ENCODE results near the gene HES2. TPM values are rescaled to one million over a fixed set of nuclear protein-coding genes. Genes with fewer than 3 reads are reported as not detected.
A peak's percentile ranks its signal among the peaks of the same experiment; 100 is the strongest.
"Not testable (repeated sequence)": the region's sequence is repeated elsewhere in the genome, so short reads cannot be mapped to it uniquely, and the experiment has no call there.

The HES2 gene
- total RNA-seq, 1 experiment from 2014 or later, result not detected

DNA sequence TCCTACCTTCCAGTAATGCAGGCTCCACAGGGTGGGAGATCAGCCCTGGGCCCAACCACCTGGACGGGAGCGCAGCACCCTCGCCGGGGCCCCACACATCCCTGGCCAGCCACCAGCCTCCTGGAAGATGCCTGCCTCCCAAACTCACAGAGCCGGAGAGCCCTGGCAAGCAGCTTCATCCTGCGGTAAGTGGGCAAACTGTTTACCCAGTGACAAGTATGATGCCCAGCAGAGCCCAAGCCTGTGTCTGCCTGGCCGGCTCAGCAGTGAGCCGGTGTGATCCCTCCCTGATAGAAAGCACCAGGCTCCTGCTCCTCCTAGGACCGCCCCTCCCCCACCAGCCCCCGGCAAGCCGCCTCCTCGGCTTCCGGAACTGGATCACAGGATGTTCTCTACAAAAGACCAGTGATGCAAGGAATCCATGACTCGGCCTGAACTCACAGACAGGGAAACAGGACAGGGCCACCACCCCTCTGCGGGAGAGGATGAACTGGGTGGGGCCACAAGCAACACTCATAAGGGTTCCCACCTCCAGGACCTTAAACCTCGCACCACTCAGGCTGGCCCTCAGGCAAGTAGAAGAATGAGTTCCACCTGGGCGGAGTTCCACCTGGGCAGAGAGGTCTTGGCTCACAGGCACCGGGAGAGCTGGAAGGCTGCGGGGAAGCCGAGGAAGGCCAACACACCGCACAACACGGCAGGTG is 34.1 kb downstream of the HES2 start:
- Histone ChIP-seq H3K27ac (ENCODE audit: low read length) (no peak overlapping the region), H3K4me3 (ENCODE audit: low read length) (no peak overlapping the region), H2AFZ (ENCODE audit: low read length) (no peak overlapping the region), H3K36me3 (ENCODE audit: insufficient read depth, low read length) (no peaks in the 10 kb centered on the region; the same call in 1 of the 2 replicates), H4K20me1 (ENCODE audit: insufficient read depth, low read depth, low read length) (no peaks in the 10 kb centered on the region), H3K9ac (ENCODE audit: low read length) (no peak overlapping the region), H3K9me2 (replicated peaks; ENCODE audit: insufficient read depth, low read length) (no peaks in the 10 kb centered on the region), H3K79me2 (ENCODE audit: low read length) (peaks cover 83% of the 10 kb centered on the region), H3K27me3 (ENCODE audit: low read length) (no peaks in the 10 kb centered on the region), H3K4me2 (ENCODE audit: low read depth, low read length, poor library complexity, severe bottlenecking) (no peak overlapping the region), H3K4me1 (ENCODE audit: low read length) (no peaks in the 10 kb centered on the region), H3K9me3 (ENCODE audit: low read length) (no peaks in the 10 kb centered on the region; the same call in 1 of the 2 replicates)
- DNase-seq, result peak; percentile 35

DNA sequence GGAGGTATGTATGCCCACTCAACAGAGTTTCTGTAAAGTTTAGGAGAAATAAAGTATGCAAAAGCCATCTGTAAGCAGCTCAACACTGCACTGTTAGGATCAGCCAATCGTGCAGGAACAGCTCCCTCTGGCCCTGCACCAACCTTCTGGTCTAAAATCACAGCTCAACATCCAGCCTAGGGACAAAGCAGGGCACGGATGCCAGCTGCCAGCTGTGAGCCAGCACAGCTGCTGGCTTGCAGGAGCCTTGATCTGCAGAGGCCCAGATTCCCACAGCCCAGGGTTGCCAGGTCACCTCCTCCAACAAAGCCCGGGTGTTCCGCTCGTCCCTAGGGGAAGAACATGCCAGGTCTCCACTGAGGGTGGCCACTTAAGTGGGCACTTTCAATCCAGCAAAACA is 34.8 kb downstream of the HES2 start:
- Histone ChIP-seq H3K4me1 (ENCODE audit: low read length) (no peaks in the 10 kb centered on the region), H3K4me2 (ENCODE audit: low read depth, low read length, poor library complexity, severe bottlenecking) (no peak overlapping the region), H3K9me2 (replicated peaks; ENCODE audit: insufficient read depth, low read length) (no peaks in the 10 kb centered on the region), H2AFZ (ENCODE audit: low read length) (no peak overlapping the region), H4K20me1 (ENCODE audit: insufficient read depth, low read depth, low read length) (no peaks in the 10 kb centered on the region), H3K79me2 (ENCODE audit: low read length) (peaks cover 83% of the 10 kb centered on the region), H3K36me3 (ENCODE audit: insufficient read depth, low read length) (no peaks in the 10 kb centered on the region; the same call in 1 of the 2 replicates), H3K4me3 (ENCODE audit: low read length) (no peak overlapping the region), H3K9ac (ENCODE audit: low read length) (no peak overlapping the region), H3K27ac (ENCODE audit: low read length) (no peak overlapping the region), H3K27me3 (ENCODE audit: low read length) (no peaks in the 10 kb centered on the region), H3K9me3 (ENCODE audit: low read length) (no peaks in the 10 kb centered on the region; the same call in 1 of the 2 replicates)
- DNase-seq, result peak; percentile 40

DNA sequence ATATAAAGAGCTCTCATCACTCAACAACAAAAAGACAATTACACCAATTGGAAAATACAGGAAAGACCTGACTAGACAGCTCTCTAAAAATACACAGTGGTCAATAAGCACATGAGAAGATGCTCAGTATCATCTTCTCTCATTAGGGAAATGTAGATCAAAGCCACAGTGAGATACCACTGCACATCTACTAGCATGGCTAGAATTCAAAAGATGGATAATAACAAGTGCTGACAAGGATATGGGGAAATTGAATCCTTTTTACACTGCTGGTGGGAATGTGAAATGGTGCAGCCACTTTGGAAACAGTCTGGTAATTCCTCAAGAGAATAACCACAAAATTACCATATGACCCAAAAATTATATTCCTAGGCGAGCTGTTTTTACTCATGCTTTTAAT is 35.6 kb downstream of the HES2 start:
- peaks cover 83% of the 10 kb centered on the region for H3K79me2 ChIP-seq (ENCODE audit: low read length)
- DNase-seq, result peak; percentile 4
- H2AFZ ChIP-seq (ENCODE audit: low read length), result no peak overlapping the region
- no peak overlapping the region for H3K9ac ChIP-seq (ENCODE audit: low read length)
- H3K9me2 ChIP-seq (replicated peaks; ENCODE audit: insufficient read depth, low read length), result no peaks in the 10 kb centered on the region
- no peaks in the 10 kb centered on the region; the same call in 1 of the 2 replicates for H3K9me3 ChIP-seq (ENCODE audit: low read length)
- no peaks in the 10 kb centered on the region for H3K27me3 ChIP-seq (ENCODE audit: low read length)
- no peak overlapping the region for H3K4me3 ChIP-seq (ENCODE audit: low read length)
- H3K36me3 ChIP-seq (ENCODE audit: insufficient read depth, low read length), result no peaks in the 10 kb centered on the region; the same call in 1 of the 2 replicates
- no peak overlapping the region for H3K27ac ChIP-seq (ENCODE audit: low read length)
- H3K4me2 ChIP-seq (ENCODE audit: low read depth, low read length, poor library complexity, severe bottlenecking), result no peak overlapping the region
- no peaks in the 10 kb centered on the region for H4K20me1 ChIP-seq (ENCODE audit: insufficient read depth, low read depth, low read length)
- no peaks in the 10 kb centered on the region for H3K4me1 ChIP-seq (ENCODE audit: low read length)

- H3K4me1 ChIP-seq (ENCODE audit: low read length), result peaks cover 4% of the 10 kb centered on the region
- no peak overlapping the region for H3K4me2 ChIP-seq (ENCODE audit: low read depth, low read length, poor library complexity, severe bottlenecking)
- no peaks in the 10 kb centered on the region for H3K27me3 ChIP-seq (ENCODE audit: low read length)
- no peaks in the 10 kb centered on the region; the same call in 1 of the 2 replicates for H3K9me3 ChIP-seq (ENCODE audit: low read length)
- no peak overlapping the region for H3K9ac ChIP-seq (ENCODE audit: low read length)
- no peaks in the 10 kb centered on the region for H4K20me1 ChIP-seq (ENCODE audit: insufficient read depth, low read depth, low read length)
- H3K36me3 ChIP-seq (ENCODE audit: insufficient read depth, low read length), result no peaks in the 10 kb centered on the region
- DNase-seq, result no peak
- no peak overlapping the region for H2AFZ ChIP-seq (ENCODE audit: low read length)
- H3K79me2 ChIP-seq (ENCODE audit: low read length), result peaks cover 85% of the 10 kb centered on the region
- H3K9me2 ChIP-seq (replicated peaks; ENCODE audit: insufficient read depth, low read length), result no peaks in the 10 kb centered on the region
- H3K27ac ChIP-seq (ENCODE audit: low read length), result no peak overlapping the region
- H3K4me3 ChIP-seq (ENCODE audit: low read length), result no peak overlapping the region
Observed at GRCh38 chr1:6380037-6380436, 39.7 kb downstream of the HES2 start.

DNA sequence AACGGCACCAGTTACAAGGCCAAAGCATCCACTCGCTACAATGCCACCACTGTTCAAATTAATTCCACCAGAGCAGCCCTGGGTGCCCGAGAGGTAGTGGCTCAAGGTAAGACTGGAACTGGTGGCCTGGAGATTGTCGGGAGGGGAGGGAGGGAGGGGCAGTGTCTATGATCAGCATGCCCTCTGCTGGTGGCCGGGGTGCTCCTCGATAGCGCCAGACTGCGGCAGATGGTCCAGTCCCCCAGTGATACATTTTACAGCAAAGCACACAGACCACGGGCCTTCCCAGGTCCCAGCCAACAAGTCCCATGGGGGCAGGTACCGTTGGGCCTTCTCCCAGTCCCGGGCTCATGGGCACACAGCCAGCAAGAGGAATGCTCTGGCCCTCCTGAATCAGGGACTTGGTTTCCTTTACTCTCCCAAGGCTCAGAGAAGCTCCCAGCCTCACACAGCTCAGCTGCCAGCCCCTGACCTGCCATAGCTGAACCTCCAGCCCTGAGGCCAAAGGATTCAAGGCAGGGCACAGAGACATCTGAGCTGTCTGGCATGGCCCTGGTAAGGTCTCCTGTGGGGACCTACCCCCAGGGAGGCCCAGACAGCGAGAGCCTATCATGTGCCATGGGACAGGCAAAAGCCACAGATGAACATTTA is 41.5 kb downstream of the HES2 start:
- H3K9ac ChIP-seq (ENCODE audit: low read length), result no peak overlapping the region
- H4K20me1 ChIP-seq (ENCODE audit: insufficient read depth, low read depth, low read length), result no peaks in the 10 kb centered on the region
- H3K4me1 ChIP-seq (ENCODE audit: low read length), result peaks cover 4% of the 10 kb centered on the region
- H2AFZ ChIP-seq (ENCODE audit: low read length), result no peak overlapping the region
- no peak overlapping the region for H3K4me2 ChIP-seq (ENCODE audit: low read depth, low read length, poor library complexity, severe bottlenecking)
- H3K9me3 ChIP-seq (ENCODE audit: low read length), result no peaks in the 10 kb centered on the region
- H3K9me2 ChIP-seq (replicated peaks; ENCODE audit: insufficient read depth, low read length), result no peaks in the 10 kb centered on the region
- no peaks in the 10 kb centered on the region for H3K36me3 ChIP-seq (ENCODE audit: insufficient read depth, low read length)
- no peak overlapping the region for H3K27ac ChIP-seq (ENCODE audit: low read length)
- no peaks in the 10 kb centered on the region for H3K27me3 ChIP-seq (ENCODE audit: low read length)
- H3K4me3 ChIP-seq (ENCODE audit: low read length), result no peak overlapping the region
- DNase-seq, result no peak
- peaks cover 82% of the 10 kb centered on the region for H3K79me2 ChIP-seq (ENCODE audit: low read length)

DNA sequence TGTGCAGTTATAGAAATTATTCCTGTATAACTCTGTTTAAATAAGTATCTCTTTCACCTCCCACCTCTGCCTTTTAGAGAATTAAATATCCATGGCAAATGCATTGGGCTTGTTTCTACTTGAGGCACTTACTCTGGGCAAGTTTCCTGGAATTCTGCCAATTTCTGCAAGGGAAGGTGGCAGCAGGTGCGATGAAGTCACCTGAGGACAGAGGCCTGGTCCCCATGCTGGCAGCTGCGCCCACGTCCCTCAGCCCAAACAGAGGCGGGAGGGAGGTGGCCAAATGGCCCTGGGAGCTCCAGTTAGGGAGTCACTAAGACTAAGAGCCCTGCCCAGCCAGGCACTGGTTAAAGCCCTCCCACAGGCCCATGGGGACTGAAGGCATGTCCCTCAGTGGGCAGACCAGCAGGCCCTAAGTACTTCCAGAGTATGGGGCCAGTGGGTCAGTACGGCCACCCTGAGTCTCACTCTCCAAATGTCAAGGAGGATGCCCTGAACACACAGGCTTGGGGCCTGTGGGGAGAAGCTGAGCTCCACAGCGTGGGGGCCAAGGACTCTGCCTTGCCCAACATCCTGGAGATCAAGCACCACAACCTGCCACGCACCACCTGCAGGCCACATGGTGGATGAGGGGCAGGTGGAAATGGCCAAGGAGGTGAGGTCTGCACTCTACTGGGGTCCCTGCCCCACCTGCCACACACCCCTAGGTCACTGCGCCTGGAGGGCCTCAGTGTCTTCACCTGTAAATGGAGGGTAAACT is 45.6 kb downstream of the HES2 start:
- Histone ChIP-seq H3K9ac (ENCODE audit: low read length) (no peak overlapping the region), H3K4me1 (ENCODE audit: low read length) (peaks cover 11% of the 10 kb centered on the region), H3K4me2 (ENCODE audit: low read depth, low read length, poor library complexity, severe bottlenecking) (no peak overlapping the region), H3K36me3 (ENCODE audit: insufficient read depth, low read length) (no peaks in the 10 kb centered on the region), H3K4me3 (ENCODE audit: low read length) (no peak overlapping the region), H3K27ac (ENCODE audit: low read length) (no peak overlapping the region), H3K9me3 (ENCODE audit: low read length) (no peaks in the 10 kb centered on the region), H3K9me2 (replicated peaks; ENCODE audit: insufficient read depth, low read length) (no peaks in the 10 kb centered on the region), H2AFZ (ENCODE audit: low read length) (no peak overlapping the region), H3K27me3 (ENCODE audit: low read length) (no peaks in the 10 kb centered on the region), H3K79me2 (ENCODE audit: low read length) (peaks cover 82% of the 10 kb centered on the region), H4K20me1 (ENCODE audit: insufficient read depth, low read depth, low read length) (no peaks in the 10 kb centered on the region)
- no peak for DNase-seq

GRCh38 chr1:6372236-6372635 is 47.5 kb downstream of the HES2 start:
- H2AFZ ChIP-seq (ENCODE audit: low read length); H3K27ac ChIP-seq (ENCODE audit: low read length); H3K9me2 ChIP-seq (replicated peaks; ENCODE audit: insufficient read depth, low read length); DNase-seq; H3K27me3 ChIP-seq (ENCODE audit: low read length); H4K20me1 ChIP-seq (ENCODE audit: insufficient read depth, low read depth, low read length); H3K4me2 ChIP-seq (ENCODE audit: low read depth, low read length, poor library complexity, severe bottlenecking); H3K9me3 ChIP-seq (ENCODE audit: low read length); H3K4me3 ChIP-seq (ENCODE audit: low read length); H3K36me3 ChIP-seq (ENCODE audit: insufficient read depth, low read length); H3K9ac ChIP-seq (ENCODE audit: low read length): not testable (repeated sequence)
- H3K4me1 ChIP-seq (ENCODE audit: low read length), result peaks cover 13% of the 10 kb centered on the region
- peaks cover 81% of the 10 kb centered on the region for H3K79me2 ChIP-seq (ENCODE audit: low read length)

DNA sequence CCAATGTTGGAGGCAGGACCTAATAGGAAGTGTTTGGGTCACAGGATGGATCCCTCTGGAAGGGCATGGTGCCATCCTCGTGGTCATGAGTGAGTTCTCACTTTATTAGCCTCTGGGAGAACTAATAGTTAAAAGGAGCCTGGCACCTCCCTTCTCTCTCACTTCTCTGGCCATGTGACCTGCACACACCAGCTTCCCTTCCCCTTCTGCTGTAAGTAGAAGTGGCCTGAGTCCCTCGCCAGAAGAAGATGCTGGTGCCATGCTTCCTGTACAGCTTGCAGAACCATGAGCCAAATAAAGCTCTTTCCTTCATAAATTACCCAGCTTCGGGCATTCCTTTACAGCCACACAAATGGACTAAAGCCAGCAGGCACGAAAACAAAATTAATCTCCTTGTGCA is 49.7 kb downstream of the HES2 start:
- Histone ChIP-seq H3K36me3 (ENCODE audit: insufficient read depth, low read length) (no peaks in the 10 kb centered on the region), H3K27me3 (ENCODE audit: low read length) (no peaks in the 10 kb centered on the region), H3K4me3 (ENCODE audit: low read length) (no peak overlapping the region), H3K4me1 (ENCODE audit: low read length) (peaks cover 13% of the 10 kb centered on the region), H3K79me2 (ENCODE audit: low read length) (peaks cover 70% of the 10 kb centered on the region), H2AFZ (ENCODE audit: low read length) (no peak overlapping the region), H3K9me3 (ENCODE audit: low read length) (no peaks in the 10 kb centered on the region), H3K27ac (ENCODE audit: low read length) (no peak overlapping the region; the same call in 1 of the 2 replicates), H3K4me2 (ENCODE audit: low read depth, low read length, poor library complexity, severe bottlenecking) (no peak overlapping the region), H4K20me1 (ENCODE audit: insufficient read depth, low read depth, low read length) (no peaks in the 10 kb centered on the region), H3K9me2 (replicated peaks; ENCODE audit: insufficient read depth, low read length) (no peaks in the 10 kb centered on the region), H3K9ac (ENCODE audit: low read length) (no peak overlapping the region; the same call in 1 of the 2 replicates)
- no peak for DNase-seq

All from Karpas-422 (cell line).